ENCODE data around the gene CLIC4.
"Not testable (repeated sequence)": the region's sequence is repeated elsewhere in the genome, so short reads cannot be mapped to it uniquely, and the experiment has no call there.

The CLIC4 gene

DNA sequence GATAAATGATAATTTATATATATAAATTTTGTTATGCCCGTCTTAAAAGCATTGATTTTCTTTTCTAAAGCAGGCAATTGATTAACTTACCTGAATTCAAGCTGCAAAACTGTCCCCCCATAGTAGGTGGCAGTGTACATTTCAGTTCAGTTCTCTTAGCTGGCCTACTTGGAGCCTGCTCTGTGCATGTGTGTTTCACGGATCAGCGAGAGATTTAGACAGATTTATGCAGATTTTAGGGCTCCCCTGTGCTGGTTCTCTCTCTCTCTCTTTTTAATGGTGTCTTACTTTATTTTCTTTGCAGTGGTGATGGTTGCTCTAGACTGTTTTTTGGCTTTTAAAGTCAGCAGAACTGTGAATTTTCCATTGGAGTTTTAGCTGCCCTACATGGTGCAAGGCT, 30.7 kb downstream of the CLIC4 start:
- no peak for DNase-seq

DNA sequence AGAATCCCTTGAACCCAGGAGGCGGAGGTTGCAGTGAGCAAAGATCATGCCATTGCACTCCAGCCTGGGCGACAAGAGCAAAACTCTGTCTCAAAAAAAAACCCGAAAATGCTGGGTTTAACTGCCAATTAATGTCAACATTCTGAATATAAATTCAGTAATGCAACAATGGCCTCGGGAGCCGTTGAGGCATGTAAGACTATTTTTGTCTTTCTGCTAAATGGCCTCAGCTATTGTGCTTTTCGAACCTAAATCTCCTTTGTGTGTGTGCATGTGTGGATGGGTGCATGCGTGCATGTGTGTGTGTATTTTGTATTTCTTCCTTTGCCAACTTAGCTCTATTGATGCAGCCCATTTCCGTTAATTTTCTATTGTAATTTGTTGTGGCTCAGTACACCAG, 31.6 kb downstream of the CLIC4 start:
- no peak for DNase-seq

DNA sequence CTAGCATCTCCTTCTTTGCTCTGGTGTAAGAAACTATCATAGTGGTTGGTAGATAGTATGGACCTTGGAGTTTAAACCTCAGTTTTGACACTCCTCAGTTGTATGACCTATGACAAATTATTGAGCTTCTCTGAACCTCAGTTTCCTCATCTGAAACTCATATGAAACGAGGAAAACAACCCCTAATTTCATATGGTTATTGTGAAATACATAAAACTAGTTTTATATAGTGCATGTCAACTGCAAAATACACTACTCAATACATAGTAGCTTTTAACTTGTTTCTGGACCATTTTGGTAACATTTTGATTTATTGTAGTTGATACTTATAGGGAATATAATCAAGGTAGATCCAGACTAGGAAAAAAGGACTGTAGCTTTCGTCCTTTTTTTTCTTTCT, 32.9 kb downstream of the CLIC4 start:
- no peak for DNase-seq

DNA sequence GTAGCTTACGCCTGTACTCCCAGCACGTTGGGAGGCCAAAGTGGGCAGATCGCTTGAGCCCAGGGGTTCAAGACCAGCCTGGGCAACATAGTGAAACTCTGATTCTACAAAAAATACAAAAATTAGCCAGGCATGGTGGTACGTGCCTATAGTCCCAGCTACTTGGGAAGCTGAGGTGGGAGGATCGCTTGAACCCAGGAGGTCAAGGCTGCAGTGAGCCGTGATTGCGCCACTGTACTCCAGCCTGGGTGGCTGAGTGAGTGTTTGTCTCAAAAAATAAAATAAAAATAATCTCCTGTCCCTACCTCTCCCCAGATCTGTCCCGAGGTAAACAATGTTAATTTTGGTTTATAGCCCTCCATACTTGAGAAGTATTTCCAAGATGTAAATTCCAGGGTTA, 34.0 kb downstream of the CLIC4 start:
- DNase-seq: not testable (repeated sequence)

DNA sequence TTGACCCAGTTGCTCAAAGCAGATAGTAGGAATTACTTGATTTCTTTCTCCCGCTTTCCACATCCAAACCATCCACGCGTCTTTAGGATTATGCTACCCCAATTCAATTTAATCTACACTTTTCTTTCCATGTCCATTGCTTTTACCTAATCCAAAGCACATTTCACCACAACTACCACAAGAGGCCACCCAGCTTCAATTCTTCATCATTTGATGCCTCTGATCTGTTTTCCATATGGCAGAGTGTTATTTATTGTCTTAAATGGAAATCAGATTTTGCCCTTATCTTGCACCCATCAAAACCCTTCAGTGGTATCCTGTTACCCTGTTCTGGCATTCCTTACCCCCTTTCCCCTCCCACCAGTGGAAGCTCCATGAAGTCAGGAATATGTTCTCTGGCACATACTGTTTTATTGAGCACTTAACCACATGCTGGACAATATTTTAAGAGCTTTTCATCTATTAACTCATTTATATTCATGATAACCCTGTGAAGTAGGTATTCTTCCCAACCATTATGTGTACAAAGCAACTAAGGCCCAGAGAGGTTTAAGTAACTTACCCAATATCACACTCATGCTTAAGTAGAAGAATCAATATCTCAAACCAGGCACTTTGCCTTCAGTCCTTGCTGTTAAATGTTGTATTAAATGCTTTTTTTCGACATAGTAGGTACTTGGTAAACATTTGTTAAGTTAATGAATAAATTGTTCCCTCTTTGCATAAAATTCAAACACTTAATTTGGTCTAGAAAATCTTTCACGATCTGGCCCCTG, 34.6 kb downstream of the CLIC4 start:
- DNase-seq: no peak

DNA sequence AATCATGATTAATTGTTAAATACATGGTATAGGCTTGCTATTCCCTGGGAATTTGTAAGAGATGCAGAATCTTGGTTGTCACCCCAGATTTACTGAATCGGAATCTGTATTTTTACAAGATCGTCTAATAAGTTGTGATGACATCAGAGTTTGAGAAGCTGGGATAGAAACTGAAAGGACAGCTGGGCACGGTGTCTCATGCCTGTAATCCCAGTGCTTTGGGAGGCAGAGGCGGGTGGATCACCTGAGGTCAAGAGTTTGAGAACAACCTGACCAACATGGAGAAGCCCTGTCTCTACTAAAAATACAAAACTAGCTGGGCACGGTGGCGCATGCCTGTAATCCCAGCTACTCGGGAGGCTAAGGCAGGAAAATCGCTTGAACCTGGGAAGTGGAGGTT, 35.4 kb downstream of the CLIC4 start:
- not testable (repeated sequence) for DNase-seq

DNA sequence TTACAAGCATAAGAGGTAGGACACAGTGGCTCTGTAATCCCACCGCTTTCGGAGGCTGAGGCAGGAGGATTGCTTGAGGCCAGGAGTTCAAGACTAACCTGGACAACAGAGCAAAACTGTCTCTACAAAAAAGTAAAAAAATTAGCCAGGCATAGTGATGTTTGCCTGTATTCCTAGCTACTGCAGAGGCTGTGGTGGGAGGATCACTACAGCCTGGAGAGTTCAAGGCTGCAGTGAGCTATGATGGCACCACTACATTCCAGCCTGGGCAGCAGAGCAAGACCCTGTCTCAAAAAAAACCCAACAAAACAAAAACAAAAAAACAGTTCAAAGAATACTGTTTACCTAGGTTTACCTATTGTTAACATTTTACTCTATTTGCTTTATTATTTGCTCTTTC, 37.4 kb downstream of the CLIC4 start:
- DNase-seq: no peak

DNA sequence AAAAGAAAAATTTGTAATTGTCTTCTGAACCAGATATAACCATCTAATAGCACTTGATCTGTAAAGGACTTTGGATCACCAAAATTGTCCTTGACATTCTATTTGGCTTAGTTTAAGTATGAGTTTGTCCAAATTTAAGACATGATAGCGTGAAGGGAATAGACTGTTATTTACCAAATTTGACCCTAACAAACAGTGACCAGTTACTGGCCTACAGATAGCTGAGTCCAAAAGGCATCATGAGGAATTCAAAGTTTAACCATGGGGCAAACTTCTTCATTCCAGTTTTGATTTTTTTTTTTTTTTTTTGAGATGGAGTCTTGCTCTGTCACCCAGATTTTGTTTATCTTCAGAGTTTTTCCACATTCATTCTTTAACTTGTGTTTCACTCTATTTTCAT, 38.5 kb downstream of the CLIC4 start:
- DNase-seq: no peak

DNA sequence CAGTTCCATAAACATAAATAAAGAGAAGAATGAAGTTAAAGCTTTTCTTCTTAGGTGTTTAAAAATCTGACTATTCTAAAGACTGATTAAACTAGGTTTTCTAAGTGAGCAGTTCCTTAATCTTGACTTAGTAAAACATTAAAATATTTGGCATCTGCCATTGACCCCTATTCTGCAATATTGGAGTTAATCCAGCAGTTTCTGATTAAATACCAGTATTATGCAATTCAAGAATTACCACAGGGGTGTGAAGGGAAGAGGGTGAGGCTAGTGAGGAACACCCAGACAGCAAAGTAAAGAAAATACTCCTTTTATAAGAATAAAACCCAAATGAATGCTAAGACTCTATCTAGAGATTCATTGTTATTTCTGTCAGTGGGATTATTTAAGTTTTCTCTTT, 40.9 kb downstream of the CLIC4 start:
- DNase-seq: no peak

DNA sequence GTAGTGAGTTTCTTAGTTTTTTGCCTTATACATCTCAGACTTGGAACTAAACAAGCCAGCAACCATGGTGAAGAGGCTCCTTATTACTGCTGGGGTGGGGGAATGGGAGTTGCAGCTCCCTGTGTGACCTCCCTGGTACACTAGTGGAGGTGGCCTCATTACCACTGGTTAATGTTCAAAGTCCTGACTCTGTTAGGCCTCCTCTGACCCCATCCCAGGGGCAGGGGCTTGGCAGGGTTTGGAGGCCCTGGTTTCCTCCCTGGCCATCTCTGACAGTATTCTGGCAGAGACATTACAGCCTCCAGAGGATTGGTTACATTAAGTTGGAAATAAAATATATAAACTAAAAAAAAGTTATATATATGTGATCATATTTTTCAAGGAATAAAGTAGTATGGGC, 45.2 kb downstream of the CLIC4 start:
- no peak for DNase-seq

DNA sequence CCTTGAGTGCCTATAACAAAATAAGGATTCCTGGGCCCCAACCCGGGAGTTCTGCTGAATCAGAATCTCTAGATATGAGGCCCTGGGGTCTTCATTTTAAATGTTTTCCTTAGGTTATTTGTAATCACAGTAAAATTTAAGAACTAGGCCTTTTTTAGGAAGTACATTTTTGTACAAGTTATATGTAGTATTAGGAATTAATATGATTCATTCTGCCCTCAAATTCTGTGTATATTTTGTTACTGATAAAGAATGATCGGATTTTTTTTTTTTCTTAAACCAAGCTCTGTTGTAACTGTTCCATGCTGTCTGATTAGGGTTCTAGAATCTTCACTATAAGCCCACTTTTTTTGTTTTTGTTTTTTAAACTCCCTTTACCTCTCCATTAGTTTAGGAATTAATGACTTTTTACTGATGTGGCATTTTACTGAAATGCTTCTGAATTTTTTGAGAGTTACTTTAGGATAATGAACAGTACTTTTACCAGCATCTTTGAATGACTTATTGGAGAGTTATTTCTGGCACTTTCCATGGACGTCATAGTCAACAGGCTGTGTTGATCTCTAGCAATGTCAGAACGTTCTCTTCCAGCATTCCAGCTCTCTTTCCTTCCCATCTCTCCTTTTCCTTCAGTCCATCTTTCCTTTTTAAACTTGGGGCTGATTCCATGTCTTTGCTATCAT, 48.3 kb downstream of the CLIC4 start:
- DNase-seq: no peak

DNA sequence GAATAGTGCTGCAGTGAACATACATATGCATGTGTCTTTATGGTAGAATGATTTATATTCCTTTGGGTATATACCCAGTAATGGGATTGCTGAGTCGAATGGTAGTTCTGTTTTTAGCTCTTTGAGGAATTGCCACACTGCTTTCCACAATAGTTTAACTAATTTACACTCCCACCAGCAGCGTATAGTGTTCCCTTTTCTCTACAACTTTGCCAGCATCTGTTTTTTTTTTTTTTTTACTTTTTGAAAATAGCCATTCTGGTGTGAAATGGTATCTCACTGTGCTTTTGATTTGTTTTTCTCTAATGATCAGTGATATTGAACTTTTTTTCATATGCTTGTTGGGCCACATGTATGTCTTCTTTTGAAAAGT, 48.9 kb downstream of the CLIC4 start:
- not testable (repeated sequence) for DNase-seq

DNA sequence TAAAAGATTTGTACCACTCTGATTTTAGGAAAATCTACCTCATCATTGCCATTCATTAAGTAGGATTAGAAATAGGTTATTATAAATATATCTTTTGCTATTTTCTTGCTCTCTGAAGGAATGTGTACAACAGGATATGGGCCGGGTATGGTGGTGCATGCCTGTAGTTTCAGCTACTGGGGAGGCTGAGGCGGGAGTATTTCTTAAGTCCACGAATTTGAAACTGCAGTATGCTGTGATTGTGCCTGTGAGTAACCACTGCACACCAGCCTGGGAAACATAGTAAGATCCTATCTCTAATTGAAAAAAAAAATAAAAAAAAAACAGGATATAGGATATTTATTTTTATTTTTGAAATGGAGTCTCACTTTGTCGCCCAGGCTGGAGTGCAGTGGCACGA, 50.0 kb downstream of the CLIC4 start:
- no peak for DNase-seq

DNA sequence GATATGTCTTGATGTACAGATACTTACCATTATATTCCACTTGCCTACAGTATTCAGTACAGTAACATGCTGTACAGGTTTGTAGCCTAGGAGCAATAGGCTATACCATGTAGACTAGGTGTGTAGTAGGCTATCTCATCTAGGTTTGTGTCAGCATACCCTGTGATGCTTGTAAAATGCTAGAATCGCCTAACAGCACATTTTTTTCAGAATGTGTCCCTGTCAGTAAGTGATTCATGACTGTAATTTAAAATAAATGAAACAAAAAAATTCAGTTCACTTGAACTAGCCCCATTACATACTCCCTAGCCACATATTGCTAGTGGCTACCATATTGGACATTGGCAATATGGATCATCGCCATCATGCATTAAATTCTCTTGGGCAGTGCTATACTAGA, 51.3 kb downstream of the CLIC4 start:
- no peak for DNase-seq

DNA sequence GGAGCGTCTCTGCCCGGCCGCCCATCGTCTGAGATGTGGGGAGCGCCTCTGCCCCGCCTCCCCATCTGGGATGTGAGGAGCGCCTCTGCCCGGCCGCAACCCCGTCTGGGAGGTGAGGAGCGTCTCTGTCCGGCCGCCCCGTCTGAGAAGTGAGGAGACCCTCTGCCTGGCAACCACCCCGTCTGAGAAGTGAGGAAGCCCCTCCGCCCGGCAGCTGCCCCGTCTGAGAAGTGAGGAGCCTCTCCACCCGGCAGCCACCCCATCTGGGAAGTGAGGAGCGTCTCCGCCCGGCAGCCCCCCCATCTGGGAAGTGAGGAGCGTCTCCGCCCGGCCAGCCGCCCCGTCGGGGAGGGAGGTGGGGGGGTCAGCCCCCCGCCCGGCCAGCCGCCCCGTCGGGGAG, 54.0 kb downstream of the CLIC4 start:
- not testable (repeated sequence) for DNase-seq

DNA sequence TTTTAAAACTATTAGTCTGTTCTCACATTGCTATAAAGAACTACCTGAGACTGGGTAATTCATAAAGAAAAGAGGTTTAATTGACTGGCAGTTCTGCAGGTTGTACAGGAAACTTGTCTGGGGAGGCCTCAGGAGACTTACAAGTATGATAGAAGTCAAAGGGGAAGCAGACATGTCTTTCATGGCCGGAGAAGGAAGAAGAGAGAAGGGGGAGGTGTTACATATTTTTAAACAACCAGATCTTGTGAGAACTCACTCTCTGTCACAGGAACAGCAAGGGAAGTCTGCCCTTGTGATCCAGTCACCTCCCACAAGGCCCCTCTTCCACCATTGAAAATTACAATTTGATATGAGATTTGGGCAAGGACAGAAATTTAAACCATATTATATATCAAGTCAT, 55.9 kb downstream of the CLIC4 start:
- no peak for DNase-seq

DNA sequence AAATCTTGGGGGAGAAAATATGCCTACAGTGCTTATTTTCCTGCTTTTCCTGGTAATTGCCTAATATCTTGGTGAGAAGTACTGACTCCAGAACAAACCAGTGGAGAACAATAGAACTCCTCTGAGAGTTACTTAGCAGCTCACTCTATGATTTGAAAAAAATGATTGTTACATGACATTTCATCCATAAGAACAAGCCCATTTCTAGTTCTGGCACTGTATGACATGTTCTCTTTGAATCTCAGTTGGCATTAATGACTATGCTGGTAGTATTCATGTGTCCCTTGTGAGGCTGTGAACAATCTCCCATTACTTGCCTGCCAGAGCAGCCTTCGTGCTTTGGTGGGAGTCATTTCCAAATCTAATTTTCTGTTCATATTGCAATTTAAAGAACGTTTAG, 58.0 kb downstream of the CLIC4 start:
- DNase-seq: no peak

DNA sequence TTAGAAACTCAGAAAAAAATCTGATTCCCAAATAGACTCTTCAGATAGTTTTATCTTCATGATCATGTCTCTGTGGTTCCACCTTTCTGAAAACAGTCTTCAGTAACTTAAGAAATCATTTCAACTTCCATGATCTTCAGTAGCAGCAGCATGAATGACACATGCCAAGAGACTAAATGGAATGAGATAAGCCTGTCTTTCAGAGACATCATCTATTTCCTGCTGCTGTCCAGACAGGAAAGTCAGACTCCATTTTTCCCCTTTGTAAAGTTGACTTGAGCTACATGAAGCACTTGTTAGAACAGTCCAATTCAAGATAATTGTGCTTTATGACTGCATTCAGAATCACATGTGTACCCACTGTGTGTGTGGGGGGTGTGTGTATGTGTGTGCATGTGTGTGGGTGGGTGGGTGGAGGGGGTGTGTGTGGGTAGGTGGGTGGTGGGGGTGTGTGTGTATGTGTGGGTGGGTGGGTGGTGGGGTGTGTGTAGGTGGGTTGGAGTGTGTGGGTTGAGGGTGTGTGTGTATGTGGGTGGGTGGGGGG, 58.8 kb downstream of the CLIC4 start:
- DNase-seq: no peak

DNA sequence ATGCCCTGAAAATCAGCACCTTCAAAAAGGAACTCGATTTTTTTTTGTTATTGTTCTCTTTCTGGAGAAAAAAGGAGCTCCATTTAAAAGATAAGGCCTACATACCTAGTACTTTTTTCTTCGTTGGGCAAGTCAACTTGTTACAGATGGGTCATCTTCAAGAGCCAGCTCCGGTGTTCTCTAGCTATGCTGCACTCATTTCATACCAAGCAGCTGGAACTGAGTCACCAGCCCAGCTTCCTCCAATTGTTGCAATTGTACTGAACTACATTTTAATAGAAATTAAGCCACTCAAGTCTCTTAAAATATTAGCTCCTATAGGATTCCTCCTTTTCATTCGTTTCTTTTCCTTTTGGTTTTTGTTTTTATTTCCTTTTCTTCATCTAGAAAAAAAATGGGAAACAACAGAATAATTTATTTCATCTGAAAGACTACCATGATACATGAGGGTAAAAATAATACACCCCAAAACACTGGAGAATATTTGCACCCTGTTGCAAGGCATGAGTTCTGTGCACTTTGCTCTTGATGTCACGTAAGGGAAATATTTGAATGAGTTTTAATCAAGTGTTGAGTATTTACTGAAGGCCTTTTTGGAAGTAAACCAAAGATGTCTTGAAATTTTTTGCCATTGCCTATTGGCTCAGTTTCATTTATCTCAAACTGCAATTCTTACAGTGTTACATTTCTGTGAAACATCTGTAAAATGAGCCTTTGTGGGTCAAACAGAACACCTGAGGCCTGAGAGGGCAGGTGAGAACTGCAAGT, 60.5 kb downstream of the CLIC4 start:
- no peak for DNase-seq

DNA sequence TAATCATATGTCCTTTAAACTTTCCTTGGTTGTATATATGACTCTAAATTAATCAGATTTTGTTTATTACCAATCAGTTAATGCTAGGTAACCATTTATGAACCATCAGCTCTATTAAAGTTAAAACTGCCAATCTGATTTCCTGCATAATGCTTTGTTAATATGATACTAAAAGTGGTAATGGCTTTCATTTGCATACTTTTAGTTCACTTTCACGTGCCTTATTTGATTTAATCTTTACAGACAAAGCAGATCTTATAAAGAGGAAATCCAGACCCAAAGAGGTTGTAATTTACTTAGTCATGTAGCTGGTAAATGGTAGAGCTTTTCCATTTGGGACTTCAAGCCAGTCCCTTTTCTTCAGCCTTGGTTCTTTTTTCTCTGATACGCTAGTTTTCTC, 61.3 kb downstream of the CLIC4 start:
- no peak for DNase-seq

DNA sequence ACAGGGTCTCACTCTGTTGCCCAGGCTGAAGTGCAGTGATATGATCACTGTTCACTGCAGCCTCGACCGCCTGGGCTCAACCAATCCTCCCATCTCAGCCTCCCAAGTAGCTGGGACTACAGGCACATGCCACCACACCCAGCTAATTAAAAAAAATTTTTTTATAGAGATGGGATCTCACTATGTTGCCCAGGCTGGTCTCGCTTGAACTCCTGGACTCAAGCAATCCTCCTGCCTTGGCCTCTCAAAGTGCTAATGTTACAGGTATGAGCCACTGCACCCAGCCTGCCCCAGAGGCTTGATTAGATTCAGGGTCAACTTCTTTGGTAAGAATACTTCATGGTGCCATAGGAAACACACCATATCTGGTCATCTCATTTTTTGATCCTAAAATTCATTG, 66.2 kb downstream of the CLIC4 start:
- DNase-seq: not testable (repeated sequence)

DNA sequence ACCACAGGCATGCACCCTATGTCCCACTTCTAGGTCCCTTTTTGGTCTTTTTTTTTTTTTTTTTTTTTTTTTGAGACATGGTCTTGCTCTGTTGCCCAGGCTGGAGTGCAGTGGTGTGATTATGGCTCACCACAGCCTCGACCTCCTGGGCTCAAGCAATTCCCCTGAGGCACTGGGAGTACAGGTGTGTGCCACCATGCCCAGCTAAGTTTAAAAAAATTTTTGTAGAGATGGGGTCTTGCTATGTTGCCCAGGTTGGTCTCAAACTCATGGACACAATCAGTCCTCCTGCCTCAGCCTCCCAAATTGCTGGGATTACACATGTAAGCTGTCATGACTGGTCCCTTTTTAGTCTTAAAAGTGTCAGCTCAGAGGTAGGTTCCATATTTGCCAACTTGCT, 75.0 kb downstream of the CLIC4 start:
- not testable (repeated sequence) for DNase-seq

DNA sequence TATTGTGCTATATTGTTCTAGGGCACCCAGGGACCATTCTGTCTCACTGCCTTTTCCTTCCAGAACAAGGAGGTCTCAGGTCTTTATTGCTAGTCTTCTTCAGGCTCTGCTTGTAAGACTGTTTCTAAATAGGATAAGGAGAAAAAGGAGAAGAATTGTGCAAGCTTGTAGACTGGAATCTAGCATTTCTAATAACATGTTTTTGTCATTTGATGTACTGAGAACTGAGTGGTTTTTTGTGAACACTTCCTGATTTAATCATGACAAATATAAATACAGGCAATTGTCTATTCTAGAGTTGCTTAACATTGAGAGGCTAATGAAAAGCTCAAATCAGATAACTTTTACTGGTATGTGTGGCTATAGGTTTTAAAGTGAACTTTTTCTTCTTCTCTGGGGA, 77.6 kb downstream of the CLIC4 start:
- DNase-seq: no peak

DNA sequence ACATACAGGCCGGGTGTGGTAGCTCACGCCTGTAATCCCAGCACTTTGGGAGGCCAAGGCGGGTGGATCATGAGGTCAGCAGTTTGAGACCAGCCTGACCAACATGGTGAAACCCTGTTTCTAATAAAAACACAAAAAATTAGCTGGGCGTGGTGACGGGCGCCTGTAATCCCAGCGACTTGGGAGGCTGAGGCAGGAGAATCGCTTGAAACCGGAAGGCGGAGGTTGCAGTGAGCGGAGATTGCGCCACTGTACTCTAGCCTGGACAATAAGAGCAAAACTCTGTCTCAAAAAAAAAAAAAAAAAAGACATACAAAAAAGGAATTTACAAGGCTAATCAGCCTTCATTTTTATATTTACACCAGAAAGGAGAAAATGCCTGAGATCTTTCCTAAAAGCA, 78.2 kb downstream of the CLIC4 start:
- not testable (repeated sequence) for DNase-seq

Data from T-helper 2 cell (primary cell).